ENCODE measurements around the gene FXYD5. TPM values are rescaled to one million over a fixed set of nuclear protein-coding genes. Genes with fewer than 3 reads are reported as not detected.
A peak's percentile ranks its signal among the peaks of the same experiment; 100 is the strongest.

The FXYD5 gene, protein sequence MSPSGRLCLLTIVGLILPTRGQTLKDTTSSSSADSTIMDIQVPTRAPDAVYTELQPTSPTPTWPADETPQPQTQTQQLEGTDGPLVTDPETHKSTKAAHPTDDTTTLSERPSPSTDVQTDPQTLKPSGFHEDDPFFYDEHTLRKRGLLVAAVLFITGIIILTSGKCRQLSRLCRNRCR
- 23.5 TPM for total RNA-seq
- long read RNA-seq, transcript FXYD5-204 (9 exons, 872 nt): major isoform, 6 of 7 reads
- long read RNA-seq, partial matches to known transcripts: 1 of 7 reads
- long read RNA-seq, other reads (novel, unspliced or antisense): 0 of 7 reads

DNA sequence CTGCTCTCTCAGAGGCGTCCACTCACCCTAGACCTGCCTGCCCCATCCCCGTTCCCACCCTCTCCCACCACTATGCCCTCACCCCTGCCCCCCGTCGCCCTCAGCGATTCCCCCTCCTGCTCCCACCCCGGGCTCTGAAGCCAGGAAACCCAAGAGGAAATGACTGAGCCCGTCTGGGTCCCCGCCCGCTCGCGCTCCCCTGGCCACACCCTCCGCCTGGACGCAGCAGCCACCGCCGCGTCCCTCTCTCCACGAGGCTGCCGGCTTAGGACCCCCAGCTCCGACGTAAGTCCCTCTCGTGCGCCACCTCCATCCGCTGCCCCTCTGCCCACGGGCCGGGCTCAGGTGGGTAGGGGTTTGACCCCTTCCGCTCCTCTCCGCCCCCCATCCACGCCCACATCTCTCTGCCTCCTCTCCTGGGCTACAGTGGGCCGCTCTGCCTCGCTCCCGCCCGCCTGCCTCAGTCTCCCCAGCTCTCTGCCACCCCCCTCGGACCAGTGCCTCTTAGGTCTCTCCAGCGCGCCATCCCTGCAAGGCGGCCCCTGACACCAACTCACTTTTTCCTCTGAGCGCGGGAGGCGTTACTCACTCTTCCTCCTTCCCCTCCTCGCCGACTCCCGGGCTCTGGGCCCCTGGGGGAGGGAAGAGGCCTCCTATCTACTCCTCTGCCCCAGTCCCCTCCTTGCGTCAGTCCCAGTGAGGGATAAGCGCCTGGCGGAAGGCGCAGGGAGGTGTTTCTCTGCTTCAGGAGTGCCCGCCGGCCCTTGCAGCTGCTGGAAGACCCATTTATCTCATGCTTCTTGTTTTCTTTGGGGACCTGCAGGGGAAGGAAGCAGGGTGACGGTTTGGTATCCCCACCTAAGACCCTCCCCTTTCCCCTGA, at the start of gene FXYD5:
Gene FXYD5 (plus strand): TSS at position 211 of the 882 bp plus-strand sequence. CDS start 816 bp downstream, outside the sequence.
- intact Hi-C loops (cut with DNase I): no loop called here
- peak; percentile 80 for ATAC-seq
- DNase-seq (ENCODE audit: missing footprints): peak; percentile 80

DNA sequence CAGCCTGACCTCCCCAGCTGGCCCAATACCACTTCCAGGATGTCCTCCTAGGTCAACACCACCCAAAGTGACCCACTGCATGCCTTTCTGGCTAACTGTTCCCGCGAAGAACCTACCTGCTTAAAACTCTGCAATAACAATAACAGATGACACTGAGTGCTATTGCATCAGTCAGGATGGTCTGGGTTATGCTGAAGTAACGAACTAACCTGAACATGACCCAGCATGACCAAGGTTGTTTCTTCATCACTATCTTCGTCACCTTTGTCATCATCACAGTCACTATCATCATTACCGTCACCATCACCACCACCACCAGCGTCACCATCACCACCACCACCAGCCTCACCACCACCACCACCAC, 49.5 kb upstream of the FXYD5 start:
- intact Hi-C loops (cut with DNase I): no loop called here
- DNase-seq (ENCODE audit: missing footprints) (no peak), ATAC-seq (no peak)

DNA sequence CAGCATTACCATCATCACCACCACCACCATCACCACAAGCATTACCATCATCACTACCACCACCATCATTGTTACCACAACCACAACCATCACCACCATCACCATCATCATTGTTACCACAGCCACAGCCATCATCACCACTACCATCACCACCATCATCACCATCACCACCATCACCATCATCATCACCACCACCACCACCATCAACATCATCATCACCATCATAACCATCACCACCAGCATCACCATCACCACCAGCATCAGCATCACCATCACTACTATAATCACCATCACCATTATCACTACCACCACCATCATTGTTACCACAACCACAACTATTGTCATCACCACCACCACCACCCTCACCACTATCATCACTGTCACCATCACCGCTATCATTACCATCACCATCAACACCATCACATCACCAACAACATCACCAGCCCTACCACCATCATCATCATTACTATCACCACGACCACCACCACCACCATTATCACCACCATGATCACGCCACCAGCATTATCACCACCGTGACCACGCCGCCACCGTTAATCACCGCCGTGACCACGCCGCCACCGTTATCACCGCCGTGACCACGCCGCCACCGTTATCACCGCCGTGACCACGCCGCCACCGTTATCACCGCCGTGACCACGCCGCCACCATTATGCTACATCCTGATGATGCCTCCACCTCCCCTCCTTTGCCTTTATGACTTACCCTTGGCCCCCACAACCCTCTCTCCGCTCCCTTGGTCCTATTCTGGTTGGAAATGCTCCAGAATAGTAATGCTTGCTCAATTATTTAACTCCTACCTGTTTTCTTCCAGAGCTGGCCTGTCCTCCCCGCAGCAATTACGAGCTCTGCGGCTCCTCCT, 48.9 kb upstream of the FXYD5 start:
- ATAC-seq: no peak
- DNase-seq (ENCODE audit: missing footprints): no peak
- intact Hi-C loops (cut with DNase I): no loop called here

DNA sequence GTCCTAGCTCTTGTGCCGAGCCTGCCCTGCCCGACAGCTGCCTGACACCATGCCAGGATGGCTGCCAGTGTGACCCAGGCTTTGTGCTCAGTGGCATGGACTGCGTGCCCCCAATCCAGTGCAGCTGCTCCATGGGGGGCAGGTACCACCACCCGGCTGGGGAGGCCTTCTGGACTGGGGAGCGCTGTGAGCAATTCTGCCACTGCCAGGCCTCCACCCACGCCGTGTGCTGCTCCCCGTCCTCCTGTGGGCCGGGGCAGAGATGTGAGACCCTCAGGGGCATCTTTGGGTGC, 48.3 kb upstream of the FXYD5 start:
- intact Hi-C loops (cut with DNase I): no loop called here
- no peak for DNase-seq (ENCODE audit: missing footprints)
- ATAC-seq: no peak

DNA sequence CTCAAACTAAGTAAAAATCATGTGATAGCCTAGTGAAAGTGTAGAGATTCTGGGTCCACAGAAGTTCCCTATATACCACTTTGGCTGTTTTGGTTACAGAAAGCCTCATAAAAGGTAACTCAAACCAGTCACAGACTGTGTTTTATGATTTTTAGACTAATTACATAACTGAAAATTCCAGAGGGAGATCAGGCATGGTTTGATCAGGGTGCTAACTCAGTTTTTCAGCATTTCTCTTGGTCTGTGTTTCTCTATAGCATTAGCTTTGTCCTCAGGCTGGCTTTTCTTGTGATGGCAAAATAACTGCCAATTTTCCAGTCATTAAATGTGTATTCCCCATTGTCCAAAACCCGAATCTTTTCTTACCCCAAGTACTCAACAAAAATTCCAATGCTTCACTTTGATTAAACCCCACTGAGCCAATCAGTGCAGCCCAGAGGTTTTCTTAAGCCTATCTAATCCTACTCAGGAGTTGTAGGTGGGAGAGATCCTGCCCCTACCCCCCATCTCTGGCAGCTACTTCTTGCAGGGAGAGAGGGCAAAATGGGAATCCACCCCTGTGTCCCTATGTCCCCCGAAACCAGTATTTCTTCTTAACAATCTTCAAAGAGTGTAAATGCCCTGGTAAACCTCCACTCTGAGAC, 47.5 kb upstream of the FXYD5 start:
- ATAC-seq: no peak
- DNase-seq (ENCODE audit: missing footprints): no peak
- intact Hi-C loops (cut with DNase I): no loop called here

DNA sequence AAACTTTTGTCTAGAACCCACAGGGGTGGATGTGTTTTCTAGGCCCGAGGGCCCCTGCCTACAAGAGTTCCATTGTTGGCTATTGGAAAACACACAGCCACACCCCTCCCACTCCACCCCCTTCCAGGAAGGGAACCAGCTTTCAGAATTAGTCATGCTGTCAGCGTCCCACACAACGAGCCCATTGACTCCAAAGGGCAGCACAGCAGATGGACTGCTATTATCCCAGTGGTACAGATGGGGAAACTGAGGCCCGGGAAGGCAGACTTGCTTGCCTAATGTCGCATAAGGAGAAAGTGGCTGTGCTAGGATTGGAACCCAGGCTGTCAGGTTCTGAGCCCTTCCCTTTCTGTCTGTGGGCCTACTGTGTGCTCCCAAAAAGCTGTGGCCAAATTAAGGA, 47.0 kb upstream of the FXYD5 start:
- ATAC-seq: peak; percentile 47
- intact Hi-C loops (cut with DNase I): no loop called here
- DNase-seq (ENCODE audit: missing footprints): no peak

DNA sequence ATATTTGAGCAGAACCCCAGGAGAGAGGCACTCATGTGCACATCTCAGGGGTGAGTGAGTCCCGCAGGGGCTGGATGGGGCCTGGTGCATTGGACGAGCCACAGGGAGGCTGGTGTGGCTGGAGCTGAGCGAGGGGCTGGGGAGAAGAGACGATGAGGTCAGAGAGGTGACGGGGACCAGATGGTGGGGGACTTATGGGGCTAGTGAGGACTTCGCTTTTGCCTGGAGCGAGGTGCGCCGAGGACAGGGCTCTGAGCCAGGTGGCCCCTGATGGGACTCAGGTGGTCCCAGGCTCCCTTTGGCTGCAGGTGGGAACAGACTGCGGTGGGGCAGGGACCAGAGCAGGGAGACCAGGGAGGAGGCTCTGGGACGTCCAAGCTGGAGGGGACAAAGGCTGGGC, 45.8 kb upstream of the FXYD5 start:
- DNase-seq (ENCODE audit: missing footprints) (no peak), ATAC-seq (no peak)
- intact Hi-C loops (cut with DNase I): no loop called here

DNA sequence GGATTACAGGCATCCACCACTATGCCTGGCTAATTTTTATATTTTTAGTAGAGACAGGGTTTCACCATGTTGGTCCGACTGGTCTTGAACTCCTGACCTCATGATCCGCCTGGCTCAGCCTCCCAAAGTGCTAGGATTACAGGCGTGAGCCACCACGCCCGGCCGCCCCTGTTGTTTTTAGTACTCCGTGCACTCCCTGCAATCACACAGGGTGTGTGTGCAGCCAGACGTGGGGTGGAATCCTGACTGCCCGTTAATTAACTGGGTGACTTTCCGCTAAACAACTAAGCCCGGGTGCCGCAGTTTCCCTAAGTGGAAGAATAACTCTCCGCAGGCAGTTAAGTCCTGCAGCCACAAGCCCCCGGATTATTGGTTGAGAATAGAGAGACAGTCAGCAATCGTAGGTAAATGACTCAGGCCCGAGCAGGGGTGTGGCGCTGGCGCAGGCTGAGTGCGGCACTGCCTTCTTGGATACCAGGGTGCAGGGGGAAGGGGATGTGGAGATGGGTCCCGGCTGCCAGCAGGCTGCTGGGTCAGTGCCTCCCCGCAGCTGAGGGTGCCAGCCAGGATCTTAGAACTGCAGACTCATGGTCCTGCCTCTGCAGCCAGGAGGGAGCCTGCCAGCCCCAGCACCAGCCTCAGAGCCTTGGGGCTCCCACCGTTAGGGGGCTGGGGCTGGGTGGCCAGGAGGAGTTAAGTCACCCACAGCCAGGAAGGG, 45.0 kb upstream of the FXYD5 start:
- ATAC-seq: no peak
- no peak for DNase-seq (ENCODE audit: missing footprints)
- intact Hi-C loops (cut with DNase I): no loop called here

DNA sequence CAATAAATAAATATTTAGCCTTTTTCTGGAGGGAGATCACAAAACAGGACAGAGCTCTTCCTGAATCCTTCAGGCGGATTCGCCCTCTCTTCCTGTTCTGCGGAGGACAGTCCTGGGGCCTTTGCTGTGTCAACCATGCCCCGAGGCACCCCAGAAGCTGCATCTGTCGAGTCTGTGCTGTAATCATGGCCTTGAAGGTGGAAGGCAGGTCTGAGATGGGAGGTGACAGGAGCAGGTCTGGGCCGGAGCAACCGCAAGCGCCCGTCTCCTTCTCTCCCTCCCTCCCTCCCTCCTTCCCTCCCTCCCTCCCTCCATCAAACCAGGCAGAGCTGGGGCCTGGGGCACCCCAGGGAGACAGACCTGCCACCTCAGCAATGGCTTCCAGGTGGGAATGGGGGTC, 43.6 kb upstream of the FXYD5 start:
- intact Hi-C loops (cut with DNase I): no loop called here
- DNase-seq (ENCODE audit: missing footprints) (no peak), ATAC-seq (no peak)

DNA sequence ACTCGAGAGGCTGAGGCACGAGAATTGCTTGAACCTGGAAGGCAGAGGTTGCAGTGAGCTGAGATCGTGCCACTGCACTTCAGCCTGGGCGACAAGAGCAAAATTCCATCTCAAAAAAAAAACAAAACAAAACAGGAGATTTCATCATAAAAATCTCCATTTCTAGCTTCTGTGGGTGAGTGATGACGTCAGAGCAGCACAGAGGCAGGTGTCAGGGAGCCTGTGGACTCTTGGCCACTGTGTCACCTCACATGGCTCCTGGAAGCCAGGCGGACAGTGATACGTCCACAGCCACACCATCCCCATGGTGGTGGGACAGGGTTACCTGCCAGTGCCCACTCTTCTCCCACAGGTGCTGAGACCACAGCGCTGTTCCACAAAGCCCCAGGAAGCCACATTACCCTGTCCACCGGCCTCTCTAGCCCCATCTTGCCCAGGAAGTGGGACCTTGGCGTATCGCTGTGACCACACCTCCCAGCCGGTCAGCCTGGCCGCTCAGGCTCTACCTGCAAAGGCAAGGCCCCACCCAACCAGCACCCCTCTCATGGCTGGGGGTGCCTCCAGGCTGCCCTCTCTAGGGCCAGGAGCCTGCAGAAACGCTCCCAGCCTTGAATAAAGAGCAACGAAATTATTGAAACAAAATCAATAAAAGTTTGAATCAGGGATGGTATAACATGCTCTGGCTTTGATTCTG, 41.4 kb upstream of the FXYD5 start:
- ATAC-seq (no peak), DNase-seq (ENCODE audit: missing footprints) (no peak)
- intact Hi-C loops (cut with DNase I): no loop called here

DNA sequence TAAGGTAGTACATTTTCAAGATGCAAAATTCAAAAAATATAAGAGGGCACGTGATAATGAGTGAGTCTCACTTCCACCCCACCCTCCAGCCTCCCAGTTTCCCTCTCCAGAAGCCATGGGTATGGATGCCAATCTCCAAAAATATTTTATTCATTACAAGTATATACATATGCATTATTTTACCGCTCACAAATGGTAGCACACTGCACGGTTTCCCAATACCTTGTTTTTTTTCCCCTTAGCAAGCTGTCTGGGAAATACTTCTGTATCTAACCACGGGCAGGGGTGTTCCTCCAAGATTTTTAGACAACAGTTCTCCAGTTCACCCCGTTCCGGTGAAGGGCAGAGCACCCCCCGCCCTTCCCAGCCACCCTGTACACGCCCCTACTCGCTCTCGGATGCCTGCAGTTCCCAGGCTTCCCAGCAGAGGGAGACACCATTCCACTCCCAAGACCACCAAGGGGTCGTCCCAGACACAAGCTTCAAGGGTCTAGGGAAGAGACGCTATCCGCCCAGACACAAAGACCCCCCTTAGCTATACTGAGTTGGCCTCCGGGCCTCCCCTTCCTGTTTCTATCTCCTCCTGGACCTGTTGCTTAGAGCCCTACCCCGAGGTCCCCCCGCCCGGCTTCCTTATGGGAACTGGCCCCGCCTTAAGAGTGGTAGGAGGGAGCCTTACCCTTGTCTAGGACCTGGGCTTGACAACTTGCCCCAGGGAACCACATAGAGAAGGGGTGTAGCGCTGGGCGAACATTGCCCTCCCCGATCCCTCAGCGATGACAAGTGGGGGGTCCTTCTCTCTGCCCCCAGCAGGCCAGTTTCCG, 40.0 kb upstream of the FXYD5 start:
- ATAC-seq (peak; percentile 86), DNase-seq (ENCODE audit: missing footprints) (no peak)
- intact Hi-C loops (cut with DNase I): loop anchor here (1.0 kb wide), 1 partner anchor 21 kb away; the partner anchor contains the start of gene LGI4

DNA sequence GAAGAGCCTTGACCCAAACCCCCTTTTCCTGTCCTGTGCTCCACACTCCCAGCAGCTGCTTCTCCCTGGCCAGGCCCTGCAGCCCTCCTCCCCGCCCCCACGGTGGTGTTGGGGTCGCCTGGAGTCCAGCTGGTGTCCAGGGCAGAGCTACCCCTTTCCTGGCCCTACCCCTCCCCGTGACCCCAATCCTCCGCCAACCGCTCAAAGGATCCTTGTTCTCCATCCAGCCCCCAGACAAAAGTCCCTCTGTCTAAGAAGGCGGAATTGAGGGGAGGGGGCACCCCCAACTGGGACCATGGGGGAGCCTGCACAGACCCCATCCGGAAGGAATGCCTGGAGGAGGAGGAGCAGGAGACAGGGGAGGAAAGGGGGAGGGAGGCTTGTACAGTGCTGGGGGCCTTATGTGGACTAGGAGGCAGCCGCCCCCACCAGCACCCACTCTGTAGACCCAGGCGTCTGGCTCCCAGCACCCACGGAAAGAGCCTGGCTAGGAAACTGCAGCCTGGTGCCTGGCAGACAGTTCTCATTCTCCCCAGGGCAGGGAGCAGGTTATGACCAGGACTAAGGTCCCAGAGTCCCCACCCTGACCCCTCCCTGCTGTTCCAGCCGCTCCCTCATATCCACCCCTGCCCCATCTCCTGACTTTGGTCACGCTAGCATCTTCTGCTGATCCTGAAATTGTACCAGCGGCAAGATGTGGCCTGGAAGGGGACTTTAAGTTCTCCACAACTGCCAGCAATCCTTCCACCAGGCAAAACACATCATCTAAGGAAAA, 39.2 kb upstream of the FXYD5 start, which contains the start of gene FXYD3:
Gene FXYD3 (plus strand): TSS at position 647 of the 775 bp plus-strand sequence. CDS start 3,554 bp downstream, outside the sequence.
- no peak for DNase-seq (ENCODE audit: missing footprints)
- intact Hi-C loops (cut with DNase I): no loop called here
- peak; percentile 18 for ATAC-seq

DNA sequence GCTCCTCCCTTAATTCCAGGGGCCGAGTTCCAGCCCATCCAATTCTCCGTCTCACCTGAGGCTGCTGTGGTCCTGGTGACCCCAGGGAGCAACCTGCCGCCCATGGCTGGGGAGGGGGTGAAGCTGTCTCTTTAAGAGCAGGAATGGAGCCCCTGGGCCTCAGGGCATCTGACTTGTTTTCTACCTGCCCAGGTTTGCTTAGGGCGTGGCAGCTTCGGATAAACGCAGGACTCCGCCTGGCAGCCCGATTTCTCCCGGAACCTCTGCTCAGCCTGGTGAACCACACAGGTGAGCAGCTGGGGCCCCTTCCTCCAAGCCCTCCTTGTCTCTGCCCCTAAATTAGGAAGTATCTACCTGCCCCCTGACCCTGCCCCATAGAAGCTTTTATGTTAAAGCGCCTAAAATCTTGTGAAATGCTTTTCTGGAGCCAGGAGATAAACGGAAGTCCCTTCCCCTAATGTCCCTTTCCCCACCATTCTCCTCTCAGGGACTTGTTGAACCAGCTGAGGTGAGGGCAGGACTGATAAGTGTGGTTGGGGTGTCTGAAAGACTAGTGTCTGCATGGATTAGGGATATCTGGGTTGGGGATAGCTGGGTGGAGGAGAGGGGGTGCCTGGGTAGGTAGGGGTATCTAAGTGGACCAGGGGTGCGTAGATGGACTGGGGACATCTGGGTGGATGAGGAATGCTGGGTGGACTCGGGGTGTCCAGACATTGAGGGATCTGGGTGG, 38.3 kb upstream of the FXYD5 start:
- no peak for DNase-seq (ENCODE audit: missing footprints)
- intact Hi-C loops (cut with DNase I): no loop called here
- no peak for ATAC-seq

DNA sequence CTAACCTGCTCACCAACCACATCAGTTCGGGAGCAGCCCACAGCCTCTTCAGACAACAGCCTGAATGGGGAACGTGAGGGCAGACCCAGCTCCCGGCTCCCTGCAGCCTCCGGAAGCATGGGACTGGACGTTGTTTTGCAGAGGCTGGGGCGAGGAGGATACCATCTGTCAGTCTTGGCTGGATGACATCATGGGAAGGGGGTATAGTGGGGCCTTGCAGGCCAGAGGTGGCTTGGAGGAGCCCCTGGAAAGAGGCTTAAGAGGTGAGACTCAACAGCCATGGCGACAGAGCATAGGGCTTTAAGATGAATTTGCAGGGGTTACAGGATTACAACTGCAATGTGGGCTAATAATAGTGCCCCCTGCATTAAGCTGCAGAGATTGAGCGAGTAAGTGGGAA, 37.4 kb upstream of the FXYD5 start:
- no peak for DNase-seq (ENCODE audit: missing footprints)
- ATAC-seq: no peak
- intact Hi-C loops (cut with DNase I): no loop called here

DNA sequence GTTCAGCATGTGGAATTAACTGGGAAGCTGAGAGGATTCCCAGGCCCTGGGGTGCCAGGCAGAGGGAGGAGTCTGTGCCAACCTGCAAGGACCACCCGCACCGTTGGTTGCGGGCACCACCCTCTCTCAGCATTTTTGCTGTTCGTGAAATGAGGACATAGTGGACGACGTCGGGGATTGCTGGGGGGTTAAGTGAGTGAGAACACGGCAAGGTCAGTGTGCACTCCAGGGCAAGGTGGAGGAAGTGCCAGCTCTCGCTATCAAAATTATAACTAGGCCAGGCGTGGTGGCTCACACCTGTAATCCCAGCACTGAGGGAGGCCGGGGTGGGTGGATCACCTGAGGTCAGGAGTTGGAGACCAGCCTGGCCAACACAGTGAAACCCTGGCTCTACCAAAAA, 36.7 kb upstream of the FXYD5 start:
- intact Hi-C loops (cut with DNase I): no loop called here
- ATAC-seq: no peak
- no peak for DNase-seq (ENCODE audit: missing footprints)

All from Right ventricle myocardium inferior (tissue), 1 donor.